HCT116 (cell line): ENCODE results near the gene PKP3. TPM values are rescaled to one million over a fixed set of nuclear protein-coding genes. Genes with fewer than 3 reads are reported as not detected.

Experiments
- ATAC-seq: fragments of 200-7000 bp; cut with Tn5 transposase; 2 replicates; pipeline ENCODE4 v1.9.1; 2020; ENCODE audit warnings: mild to moderate bottlenecking, moderate library complexity
- BruUV-seq: library from RNA; stranded (reverse); fragments of 400-500 nt; replicated peaks from 2 replicates; lab custom pipeline; 2021; lab: Mats Ljungman, UMichigan
- CTCF ChIA-PET: fragments of 300-600 bp; sonication (Branson Sonifier 250); formaldehyde crosslinking; loops from one replicate; lab custom pipeline; 2021; ENCODE audit warnings: antibody characterized with exemption; lab: Charles Lee
- POLR2A ChIA-PET: fragments of 300-600, 350-600 bp; sonication (Branson Sonifier 250); formaldehyde crosslinking; loops from one replicate; lab custom pipeline; 2021; ENCODE audit warnings: antibody characterized with exemption; lab: Charles Lee
- RAD21 ChIA-PET, 2 experiments: fragments of 300-600 bp; sonication (Branson Sonifier 250); formaldehyde crosslinking; loops; one replicate each; lab custom pipeline; 2023; ENCODE audit warnings: low total read pairs in 2 of 2; ENCODE audit not compliant: uncharacterized antibody in 2 of 2, unreplicated experiment in 2 of 2, low non-redundant PET in 1 of 2; lab: Charles Lee
- DNase-seq: peaks from one replicate; pipeline ENCODE4 v3.0.0-alpha.2; 2010; ENCODE audit warnings: low read depth, low spot score
- H2AFZ ChIP-seq: fragments of 200-600 bp; shearing (Covaris generic), sonication (generic); 2 replicates; pipeline ENCODE4 v1.6.1; 2017; ENCODE audit warnings: low read depth, mixed run types, mixed read lengths, antibody characterized with exemption, low read length; ENCODE audit not compliant: poor library complexity, severe bottlenecking
- H3K27ac ChIP-seq: 2 replicates; pipeline ENCODE4 v1.5.1; 2012; ENCODE audit warnings: low read depth, low read length
- H3K27me3 ChIP-seq: fragments of 200-600 bp; sonication (generic); 2 replicates; pipeline ENCODE4 v1.6.1; 2016; ENCODE audit warnings: mixed run types, low read length, mixed read lengths; ENCODE audit not compliant: insufficient read depth
- H3K36me3 ChIP-seq, 2 experiments: fragments of 200-500 bp in 1 of 2; fragments of 200-600 bp in 1 of 2; sonication (Bioruptor generic) in 1 of 2; sonication (generic) in 1 of 2; 2 replicates each; pipeline versions ENCODE4 v1.5.1 to v1.6.1; 2014 to 2016; ENCODE audit warnings: low read length in 2 of 2, inconsistent platforms in 1 of 2, mixed read lengths in 1 of 2, mixed run types in 1 of 2; ENCODE audit not compliant: insufficient read depth in 2 of 2, control insufficient read depth in 1 of 2
- H3K4me1 ChIP-seq, 2 experiments: fragments of 200-600 bp in 1 of 2; sonication (generic) in 1 of 2; 2 replicates each; pipeline versions ENCODE4 v1.5.1 to v1.6.1; 2012 to 2017; ENCODE audit warnings: low read length in 2 of 2, inconsistent platforms in 1 of 2, mild to moderate bottlenecking in 1 of 2, mixed read lengths in 1 of 2, mixed run types in 1 of 2, moderate library complexity in 1 of 2; ENCODE audit not compliant: insufficient read depth in 2 of 2, control insufficient read depth in 1 of 2
- H3K4me2 ChIP-seq: fragments of 200-600 bp; sonication (generic); 2 replicates; pipeline ENCODE4 v1.6.1; 2017; ENCODE audit warnings: mixed run types, low read length, mixed read lengths
- H3K4me3 ChIP-seq, 2 experiments: fragments of 200-600 bp in 1 of 2; sonication (generic) in 1 of 2; replicated peaks in 1 of 2; 2 replicates each; pipeline ENCODE4 v1.5.1; 2011 to 2016; ENCODE audit warnings: low read length in 2 of 2, control low read depth in 1 of 2, low read depth in 1 of 2, mild to moderate bottlenecking in 1 of 2, mixed read lengths in 1 of 2, mixed run types in 1 of 2
- H3K79me2 ChIP-seq: fragments of 200-600 bp; sonication (generic); 2 replicates; pipeline ENCODE4 v1.6.1; 2017; ENCODE audit warnings: mild to moderate bottlenecking, mixed run types, low read length, moderate library complexity, mixed read lengths; ENCODE audit not compliant: insufficient read depth
- H3K9ac ChIP-seq: fragments of 200-600 bp; sonication (generic); 2 replicates; pipeline ENCODE4 v1.6.1; 2016; ENCODE audit warnings: low read length, mixed read lengths
- H3K9me2 ChIP-seq: fragments of 200-600 bp; sonication (generic), shearing (Covaris generic); 2 replicates; pipeline ENCODE4 v1.6.1; 2017; ENCODE audit warnings: mixed run types, mild to moderate bottlenecking, moderate library complexity; ENCODE audit not compliant: insufficient read depth
- H3K9me3 ChIP-seq, 2 experiments: fragments of 200-500 bp in 1 of 2; fragments of 200-600 bp in 1 of 2; sonication (Bioruptor generic) in 1 of 2; sonication (generic) in 1 of 2; 2 replicates each; pipeline ENCODE4 v1.6.1; 2014 to 2017; ENCODE audit warnings: low read length in 2 of 2, mixed read lengths in 2 of 2, inconsistent platforms in 1 of 2, low read depth in 1 of 2, mild to moderate bottlenecking in 1 of 2, mixed run types in 1 of 2, moderate library complexity in 1 of 2; ENCODE audit not compliant: control insufficient read depth in 1 of 2, insufficient read depth in 1 of 2
- H4K20me1 ChIP-seq: fragments of 200-600 bp; sonication (generic), shearing (Covaris generic); 2 replicates; pipeline ENCODE4 v1.6.1; 2017; ENCODE audit warnings: mixed run types, mild to moderate bottlenecking, moderate library complexity; ENCODE audit not compliant: insufficient read depth
- POLR2AphosphoS5 ChIP-seq: IDR thresholded peaks from 2 replicates; pipeline ENCODE4 v1.6.1; 2011; ENCODE audit warnings: mild to moderate bottlenecking, low read depth, low read length, moderate library complexity
- ZNF274 ChIP-seq: fragments of 200-500 bp; sonication (Bioruptor generic); IDR thresholded peaks from 2 replicates; pipeline ENCODE4 v1.6.1; 2014; ENCODE audit warnings: mild to moderate bottlenecking, low read depth, low read length, inconsistent platforms
- intact Hi-C: fragments of 100-400 bp; cut with micrococcal nuclease; formaldehyde crosslinking; loops from 2 replicates; pipeline ENCODE4 v1.10.0; 2022
- total RNA-seq: library from RNA; stranded (reverse); gene quantifications from one replicate; pipeline ENCODE4 v1.2.1, GENCODE V29; 2021; ENCODE audit not compliant: unreplicated experiment
- TF ChIP-seq, protein P1 (sequence below): IDR thresholded peaks from 2 replicates; pipeline ENCODE4 v1.6.1; 2011; ENCODE audit warnings: mild to moderate bottlenecking, low read length, moderate library complexity; ENCODE audit not compliant: insufficient replicate concordance; ENCODE audit errors: extremely low read depth

The PKP3 gene
- total RNA-seq, 1 experiment from 2014 or later: 157 TPM

DNA sequence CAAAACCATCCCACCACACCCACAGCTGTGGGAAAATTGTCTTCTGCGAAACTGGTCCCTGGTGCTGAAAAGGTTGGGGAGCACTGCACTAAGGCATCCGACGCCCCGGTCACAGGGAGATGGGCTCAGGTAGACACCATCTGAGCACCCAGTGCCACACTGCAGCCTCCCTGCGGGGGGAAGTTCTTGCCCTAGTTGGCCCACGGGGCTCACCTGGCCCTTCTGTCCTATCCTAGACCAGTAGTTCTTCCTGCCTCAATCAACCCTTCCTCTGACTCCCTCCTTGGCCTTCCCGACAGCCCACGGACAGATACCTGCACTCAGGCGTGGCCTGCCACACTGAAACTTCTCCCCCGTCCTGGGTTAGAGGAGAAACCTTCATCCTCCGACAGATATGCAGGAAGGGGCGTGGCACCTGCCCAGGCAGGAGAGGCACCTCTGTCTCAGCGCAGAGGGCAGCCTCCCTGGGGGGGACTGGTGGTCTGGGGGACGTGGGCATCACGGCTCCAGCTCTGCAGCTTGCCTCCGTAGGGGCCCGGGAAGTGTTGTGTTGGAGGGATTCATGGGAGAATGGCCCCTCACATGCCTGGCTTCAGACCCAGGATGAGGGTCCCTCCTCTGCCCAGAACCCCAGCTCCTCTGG is 43.3 kb downstream of the PKP3 start:
- peaks cover 5 to 14% of the 10 kb centered on the region in 2 experiments; a peak in 3 of 4 replicates for H3K4me1 ChIP-seq
- H3K9me2 ChIP-seq: no peaks in the 10 kb centered on the region
- ChIA-PET CTCF (no interaction called here), POLR2A (interaction anchor here (0.6 kb wide), 1 partner anchor 10 kb away, joined by 3 read pairs; no protein-coding TSS in a partner anchor), RAD21 (no interaction called here)
- H4K20me1 ChIP-seq: no peaks in the 10 kb centered on the region
- BruUV-seq: no TSS peak
- no peaks in the 10 kb centered on the region; a peak in 1 of 4 replicates for H3K9me3 ChIP-seq
- no peak overlapping the region for H3K4me2 ChIP-seq
- intact Hi-C loops: no loop called here
- H3K27ac ChIP-seq: no peak overlapping the region
- no peak overlapping the region for H3K9ac ChIP-seq
- H3K27me3 ChIP-seq: no peaks in the 10 kb centered on the region
- TF ChIP-seq, protein P1, sequence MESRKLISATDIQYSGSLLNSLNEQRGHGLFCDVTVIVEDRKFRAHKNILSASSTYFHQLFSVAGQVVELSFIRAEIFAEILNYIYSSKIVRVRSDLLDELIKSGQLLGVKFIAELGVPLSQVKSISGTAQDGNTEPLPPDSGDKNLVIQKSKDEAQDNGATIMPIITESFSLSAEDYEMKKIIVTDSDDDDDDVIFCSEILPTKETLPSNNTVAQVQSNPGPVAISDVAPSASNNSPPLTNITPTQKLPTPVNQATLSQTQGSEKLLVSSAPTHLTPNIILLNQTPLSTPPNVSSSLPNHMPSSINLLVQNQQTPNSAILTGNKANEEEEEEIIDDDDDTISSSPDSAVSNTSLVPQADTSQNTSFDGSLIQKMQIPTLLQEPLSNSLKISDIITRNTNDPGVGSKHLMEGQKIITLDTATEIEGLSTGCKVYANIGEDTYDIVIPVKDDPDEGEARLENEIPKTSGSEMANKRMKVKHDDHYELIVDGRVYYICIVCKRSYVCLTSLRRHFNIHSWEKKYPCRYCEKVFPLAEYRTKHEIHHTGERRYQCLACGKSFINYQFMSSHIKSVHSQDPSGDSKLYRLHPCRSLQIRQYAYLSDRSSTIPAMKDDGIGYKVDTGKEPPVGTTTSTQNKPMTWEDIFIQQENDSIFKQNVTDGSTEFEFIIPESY: no peak
- TF ChIP-seq ZNF274 (no peak), POLR2AphosphoS5 (no peak)
- H3K4me3 ChIP-seq: no peak overlapping the region
- H3K36me3 ChIP-seq: 0 out of 4 replicates have a peak, but pooled peaks cover 0 to 3% of the 10 kb centered on the region in 2 experiments
- peaks cover 14% of the 10 kb centered on the region; the same call in 1 of the 2 replicates for H3K79me2 ChIP-seq
- ATAC-seq (no peak), DNase-seq (no peak)
- no peak overlapping the region for H2AFZ ChIP-seq
